Activated T-helper 2 cell treated with anti-CD3 and anti-CD28 coated beads, Interferon-gamma antibody, Interleukin-2, Interleukin-4, amounts not matched to agents 10 μg/mL and 5 μg/mL and 100 μg/mL, durations not matched to agents 14 hours and 24 hours and 36 hours (primary cell): ENCODE data around the gene MRPL45. TPM values are rescaled to one million over a fixed set of nuclear protein-coding genes. Genes with fewer than 3 reads are reported as not detected.

Experiments
- DNase-seq: peaks from one replicate; pipeline ENCODE4 v3.0.0; 2021; ENCODE audit warnings: low spot score
- H3K27ac Mint-ChIP-seq: one replicate; pipeline ENCODE4 v1.8.0; 2021; ENCODE audit warnings: mixed read lengths
- H3K27me3 Mint-ChIP-seq: one replicate; pipeline ENCODE4 v1.8.0; 2021; ENCODE audit warnings: low read depth, mixed read lengths
- H3K36me3 Mint-ChIP-seq: one replicate; pipeline ENCODE4 v1.8.0; 2021; ENCODE audit warnings: low read depth, mixed read lengths
- H3K4me1 Mint-ChIP-seq: one replicate; pipeline ENCODE4 v1.8.0; 2021; ENCODE audit warnings: low read depth, mixed read lengths
- H3K4me3 Mint-ChIP-seq: one replicate; pipeline ENCODE4 v1.8.0; 2021; ENCODE audit warnings: low read depth, mild to moderate bottlenecking, moderate library complexity, mixed read lengths
- H3K9me3 Mint-ChIP-seq: one replicate; pipeline ENCODE4 v1.8.0; 2021; ENCODE audit warnings: mixed read lengths
- intact Hi-C: fragments of 100-400 bp; cut with micrococcal nuclease; formaldehyde crosslinking; loops from one replicate; pipeline ENCODE4 v1.15.1; 2023
- total RNA-seq: library from RNA; stranded (reverse); gene quantifications from 2 replicates; pipeline ENCODE4 v1.2.3, GENCODE V29; 2022

MRPL45 gene
- total RNA-seq, 1 donor from 2014 or later: 43.5 TPM

GRCh38 chr17:38342886-38343607 lies 46.1 kb downstream of the MRPL45 start:
- Mint-ChIP-seq H3K27ac (no peak overlapping the region), H3K4me3 (no peak overlapping the region), H3K36me3 (no peaks in the 10 kb centered on the region), H3K4me1 (no peaks in the 10 kb centered on the region), H3K9me3 (no peaks in the 10 kb centered on the region), H3K27me3 (peaks cover 9% of the 10 kb centered on the region)
- no peak for DNase-seq
- intact Hi-C loops: loop anchor here (10.0 kb wide), 1 partner anchor 142 kb away; no protein-coding TSS in a partner anchor

GRCh38 chr17:38343608-38344419 lies 46.8 kb downstream of the MRPL45 start, which contains the start of gene GPR179:
GPR179 (minus strand) TSS chr17:38343956; CDS start chr17:38343789, 167 bp downstream.
- Mint-ChIP-seq H3K27ac (no peak within 1 kb of the TSS), H3K4me3 (no peak within 1 kb of the TSS), H3K4me1 (peaks cover 1% of the 10 kb centered on the region), H3K36me3 (no peaks in the 10 kb centered on the region), H3K9me3 (no peaks in the 10 kb centered on the region), H3K27me3 (peaks cover 8% of the 10 kb centered on the region)
- no peak for DNase-seq
- intact Hi-C loops: loop anchor here (10.0 kb wide), 1 partner anchor 141 kb away; no protein-coding TSS in a partner anchor

- H3K9me3 Mint-ChIP-seq: no peaks in the 10 kb centered on the region
- intact Hi-C loops: loop anchor here (10.0 kb wide), 1 partner anchor 140 kb away; no protein-coding TSS in a partner anchor
- no peaks in the 10 kb centered on the region for H3K36me3 Mint-ChIP-seq
- H3K27ac Mint-ChIP-seq: no peak overlapping the region
- no peak for DNase-seq
- peaks cover 7% of the 10 kb centered on the region for H3K4me1 Mint-ChIP-seq
- H3K27me3 Mint-ChIP-seq: peaks cover 7% of the 10 kb centered on the region
- no peak overlapping the region for H3K4me3 Mint-ChIP-seq
Measured at GRCh38 chr17:38344420-38344745, 47.4 kb downstream of the MRPL45 start.

GRCh38 chr17:38345743-38346142 lies 48.8 kb downstream of the MRPL45 start:
- Mint-ChIP-seq H3K4me1 (peaks cover 7% of the 10 kb centered on the region), H3K9me3 (no peaks in the 10 kb centered on the region), H3K27ac (no peak overlapping the region), H3K4me3 (no peak overlapping the region), H3K36me3 (no peaks in the 10 kb centered on the region), H3K27me3 (peaks cover 7% of the 10 kb centered on the region)
- no peak for DNase-seq
- intact Hi-C loops: loop anchor here (10.0 kb wide), 1 partner anchor 139 kb away; no protein-coding TSS in a partner anchor

GRCh38 chr17:38349097-38349730 lies 52.2 kb downstream of the MRPL45 start:
- Mint-ChIP-seq H3K9me3 (no peaks in the 10 kb centered on the region), H3K36me3 (peaks cover 4% of the 10 kb centered on the region), H3K4me3 (no peak overlapping the region), H3K4me1 (peaks cover 21% of the 10 kb centered on the region), H3K27ac (no peak overlapping the region), H3K27me3 (no peaks in the 10 kb centered on the region)
- DNase-seq: peak; percentile 77
- intact Hi-C loops: loop anchor here (1.0 to 10.0 kb wide), 2 partner anchors 65 to 136 kb away; no protein-coding TSS in a partner anchor

GRCh38 chr17:38350035-38350434 lies 53.1 kb downstream of the MRPL45 start:
- no peak for DNase-seq
- no peaks in the 10 kb centered on the region for H3K27me3 Mint-ChIP-seq
- H3K4me3 Mint-ChIP-seq: no peak overlapping the region
- no peak overlapping the region for H3K27ac Mint-ChIP-seq
- H3K4me1 Mint-ChIP-seq: peaks cover 29% of the 10 kb centered on the region
- intact Hi-C loops: no loop called here
- H3K36me3 Mint-ChIP-seq: peaks cover 4% of the 10 kb centered on the region
- H3K9me3 Mint-ChIP-seq: no peaks in the 10 kb centered on the region

- Mint-ChIP-seq H3K36me3 (peaks cover 4% of the 10 kb centered on the region), H3K9me3 (no peaks in the 10 kb centered on the region), H3K4me1 (peaks cover 36% of the 10 kb centered on the region), H3K27me3 (no peaks in the 10 kb centered on the region), H3K27ac (peak within 1 kb of the TSS; percentile 93), H3K4me3 (peak within 1 kb of the TSS; percentile 91)
- peak; percentile 86 for DNase-seq
- intact Hi-C loops: no loop called here
Measured at GRCh38 chr17:38351412-38352222, 54.6 kb downstream of the MRPL45 start, which contains the start of gene SOCS7. SOCS7 (plus strand) TSS chr17:38351844; CDS start chr17:38352053, 209 bp downstream.

- DNase-seq: peak; percentile 17
- H3K27me3 Mint-ChIP-seq: no peaks in the 10 kb centered on the region
- intact Hi-C loops: no loop called here
- peaks cover 40% of the 10 kb centered on the region for H3K4me1 Mint-ChIP-seq
- H3K4me3 Mint-ChIP-seq: peak overlapping the region; percentile 62
- H3K27ac Mint-ChIP-seq: no peak overlapping the region
- peaks cover 8% of the 10 kb centered on the region for H3K36me3 Mint-ChIP-seq
- no peaks in the 10 kb centered on the region for H3K9me3 Mint-ChIP-seq
Measured at GRCh38 chr17:38352245-38353085, 55.5 kb downstream of the MRPL45 start.

- H3K4me1 Mint-ChIP-seq: peaks cover 40% of the 10 kb centered on the region
- peak overlapping the region; percentile 62 for H3K4me3 Mint-ChIP-seq
Measured at GRCh38 chr17:38353086-38353604, 56.2 kb downstream of the MRPL45 start.

GRCh38 chr17:38353668-38354067 lies 56.7 kb downstream of the MRPL45 start:
- peaks cover 40% of the 10 kb centered on the region for H3K4me1 Mint-ChIP-seq
- H3K9me3 Mint-ChIP-seq: no peaks in the 10 kb centered on the region
- no peak for DNase-seq
- intact Hi-C loops: no loop called here
- peak overlapping the region; percentile 62 for H3K4me3 Mint-ChIP-seq
- H3K27me3 Mint-ChIP-seq: no peaks in the 10 kb centered on the region
- no peak overlapping the region for H3K27ac Mint-ChIP-seq
- peaks cover 8% of the 10 kb centered on the region for H3K36me3 Mint-ChIP-seq

More at GRCh38 chr17:38353086-38353604, 56.2 kb downstream of the MRPL45 start:
- intact Hi-C loops: no loop called here
- no peaks in the 10 kb centered on the region for H3K9me3 Mint-ChIP-seq
- H3K27ac Mint-ChIP-seq: no peak overlapping the region
- DNase-seq: no peak
- peaks cover 8% of the 10 kb centered on the region for H3K36me3 Mint-ChIP-seq
- no peaks in the 10 kb centered on the region for H3K27me3 Mint-ChIP-seq

GRCh38 chr17:38354466-38354865 lies 57.5 kb downstream of the MRPL45 start:
- peak overlapping the region; percentile 9 for H3K4me3 Mint-ChIP-seq
- H3K27me3 Mint-ChIP-seq: no peaks in the 10 kb centered on the region
- H3K4me1 Mint-ChIP-seq: peaks cover 33% of the 10 kb centered on the region
- intact Hi-C loops: no loop called here
- no peak overlapping the region for H3K27ac Mint-ChIP-seq
- H3K36me3 Mint-ChIP-seq: peaks cover 8% of the 10 kb centered on the region
- no peak for DNase-seq
- no peaks in the 10 kb centered on the region for H3K9me3 Mint-ChIP-seq
